Stomach (tissue), 4 donors: ENCODE data around the gene ASCC2.

ENCODE experiments used
- EP300 ChIP-seq: sonication (generic); formaldehyde crosslinking; IDR thresholded peaks from one replicate; pipeline ENCODE4 v1.6.1; 2017; ENCODE audit warnings: antibody characterized with exemption
- POLR2A ChIP-seq, 4 donors: fragments of 450-650 bp; IDR thresholded peaks; one replicate each; pipeline ENCODE4 v1.6.1; 2016; ENCODE audit warnings: antibody characterized with exemption in 4 of 4, control low read depth in 2 of 4, mild to moderate bottlenecking in 1 of 4, moderate library complexity in 1 of 4
- POLR2AphosphoS5 ChIP-seq, 3 donors: sonication (generic); formaldehyde crosslinking; IDR thresholded peaks; one replicate each; pipeline ENCODE4 v1.6.1; 2016; ENCODE audit warnings: antibody characterized with exemption in 3 of 3
- TF ChIP-seq, protein P1 (sequence below), 7 experiments: fragments of 450-650 bp in 4 of 7; fragments of 200-600 bp in 3 of 7; sonication (generic) in 3 of 7; IDR thresholded peaks; one replicate each; pipeline ENCODE4 v1.5.1; 2016 to 2019; ENCODE audit warnings: antibody characterized with exemption in 7 of 7, control low read depth in 2 of 7, mild to moderate bottlenecking in 1 of 7

DNA sequence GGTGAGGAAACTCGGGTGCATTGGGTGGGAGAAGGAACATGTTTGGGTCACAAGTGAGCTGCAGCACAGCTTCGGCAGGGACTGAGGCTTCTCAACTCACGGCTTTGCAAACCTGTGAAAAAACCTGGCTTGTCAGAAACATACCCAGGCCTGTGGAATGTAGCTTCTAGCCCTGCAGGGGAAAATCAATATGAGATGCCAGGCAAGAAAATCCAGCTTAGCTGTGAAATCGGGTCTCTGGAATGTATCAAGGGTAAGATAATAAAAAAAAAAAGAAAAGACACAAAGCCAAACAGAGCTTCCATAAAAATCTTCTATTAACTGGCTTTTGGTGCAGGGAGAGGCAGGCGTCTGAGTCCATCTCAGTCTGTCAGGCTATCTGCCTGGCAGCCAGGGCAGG, 42.4 kb downstream of the ASCC2 start:
- TF ChIP-seq, protein P1, sequence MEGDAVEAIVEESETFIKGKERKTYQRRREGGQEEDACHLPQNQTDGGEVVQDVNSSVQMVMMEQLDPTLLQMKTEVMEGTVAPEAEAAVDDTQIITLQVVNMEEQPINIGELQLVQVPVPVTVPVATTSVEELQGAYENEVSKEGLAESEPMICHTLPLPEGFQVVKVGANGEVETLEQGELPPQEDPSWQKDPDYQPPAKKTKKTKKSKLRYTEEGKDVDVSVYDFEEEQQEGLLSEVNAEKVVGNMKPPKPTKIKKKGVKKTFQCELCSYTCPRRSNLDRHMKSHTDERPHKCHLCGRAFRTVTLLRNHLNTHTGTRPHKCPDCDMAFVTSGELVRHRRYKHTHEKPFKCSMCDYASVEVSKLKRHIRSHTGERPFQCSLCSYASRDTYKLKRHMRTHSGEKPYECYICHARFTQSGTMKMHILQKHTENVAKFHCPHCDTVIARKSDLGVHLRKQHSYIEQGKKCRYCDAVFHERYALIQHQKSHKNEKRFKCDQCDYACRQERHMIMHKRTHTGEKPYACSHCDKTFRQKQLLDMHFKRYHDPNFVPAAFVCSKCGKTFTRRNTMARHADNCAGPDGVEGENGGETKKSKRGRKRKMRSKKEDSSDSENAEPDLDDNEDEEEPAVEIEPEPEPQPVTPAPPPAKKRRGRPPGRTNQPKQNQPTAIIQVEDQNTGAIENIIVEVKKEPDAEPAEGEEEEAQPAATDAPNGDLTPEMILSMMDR (IDR thresholded peaks at IDR 0.05), result no peak
- TF ChIP-seq POLR2A (IDR thresholded peaks at IDR 0.05), result no peak
- TF ChIP-seq EP300, result no peak
- no peak for TF ChIP-seq POLR2AphosphoS5 (IDR thresholded peaks at IDR 0.05)
